ENCODE measurements around the gene RBBP6.
"Not testable (repeated sequence)": the region's sequence is repeated elsewhere in the genome, so short reads cannot be mapped to it uniquely, and the experiment has no call there.

Gene RBBP6

DNA sequence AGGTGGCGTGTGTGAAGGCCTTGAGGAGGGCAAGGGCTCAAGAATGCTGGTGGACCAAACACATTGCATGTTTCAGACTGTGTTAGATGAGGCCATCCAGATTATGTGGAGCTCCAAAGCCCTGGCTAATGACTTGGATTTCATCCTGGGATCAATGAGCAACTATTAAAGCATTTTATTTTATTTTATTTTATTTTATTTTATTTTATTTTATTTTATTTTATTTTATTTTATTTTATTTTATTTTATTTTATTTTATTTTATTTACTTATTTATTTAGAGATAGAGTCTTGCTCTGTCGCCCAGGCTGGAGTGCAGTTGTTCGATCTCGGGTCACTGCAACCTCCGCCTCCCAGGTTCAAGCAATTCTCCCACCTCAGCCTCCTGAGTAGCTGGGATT lies 73.9 kb downstream of the RBBP6 start:
- not testable (repeated sequence) for DNase-seq (ENCODE audit: low read depth, low spot score); H3K4me3 ChIP-seq (ENCODE audit: low read length)

DNA sequence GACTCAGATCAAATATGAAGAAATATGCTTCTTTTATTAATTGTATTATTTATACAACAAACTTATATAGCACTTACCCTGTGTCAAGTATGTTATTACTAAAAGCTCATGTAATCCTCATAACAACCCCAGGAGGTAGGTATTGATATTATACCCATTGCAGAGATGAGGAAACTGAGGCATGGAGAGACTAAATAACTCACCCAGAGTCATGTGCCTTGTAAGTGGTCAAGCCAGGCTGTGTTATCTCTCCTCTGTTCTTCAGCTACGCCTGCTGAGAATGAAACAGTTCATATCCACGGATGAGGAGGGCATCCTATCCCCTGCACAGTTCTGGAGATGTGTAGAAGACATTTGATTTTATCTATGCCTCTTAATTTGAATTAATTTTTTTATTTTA lies 78.1 kb downstream of the RBBP6 start:
- no peak overlapping the region for H3K4me3 ChIP-seq (ENCODE audit: low read length)
- no peak for DNase-seq (ENCODE audit: low read depth, low spot score)
